ENCODE results near the gene SULT1A1. TPM values are rescaled to one million over a fixed set of nuclear protein-coding genes. Genes with fewer than 3 reads are reported as not detected.
"Not testable (repeated sequence)": the region's sequence is repeated elsewhere in the genome, so short reads cannot be mapped to it uniquely, and the experiment has no call there.

The SULT1A1 gene
- 1.6 and 2.5 TPM in 2 replicates for total RNA-seq

- no peak for DNase-seq (ENCODE audit: extremely low read depth, low read depth, low spot score)
Observed at GRCh38 chr16:28609631-28610594, at the start of gene SULT1A1. Gene SULT1A1, minus strand, starts transcription at chr16:28610044. Its CDS starts 1,189 bp downstream, at chr16:28608855.

- not testable (repeated sequence) for DNase-seq (ENCODE audit: extremely low read depth, low read depth, low spot score)
Observed at GRCh38 chr16:28639959-28640358, 30.1 kb upstream of the SULT1A1 start.

GRCh38 chr16:28638359-28638758 lies 28.5 kb upstream of the SULT1A1 start:
- not testable (repeated sequence) for DNase-seq (ENCODE audit: extremely low read depth, low read depth, low spot score)

- DNase-seq (ENCODE audit: extremely low read depth, low read depth, low spot score), result not testable (repeated sequence)
Observed at GRCh38 chr16:28637765-28638164, 27.9 kb upstream of the SULT1A1 start, which contains the start of gene NPIPB8. Gene NPIPB8, plus strand, starts transcription at chr16:28638065. Its CDS starts 296 bp downstream, at chr16:28638361.

DNA sequence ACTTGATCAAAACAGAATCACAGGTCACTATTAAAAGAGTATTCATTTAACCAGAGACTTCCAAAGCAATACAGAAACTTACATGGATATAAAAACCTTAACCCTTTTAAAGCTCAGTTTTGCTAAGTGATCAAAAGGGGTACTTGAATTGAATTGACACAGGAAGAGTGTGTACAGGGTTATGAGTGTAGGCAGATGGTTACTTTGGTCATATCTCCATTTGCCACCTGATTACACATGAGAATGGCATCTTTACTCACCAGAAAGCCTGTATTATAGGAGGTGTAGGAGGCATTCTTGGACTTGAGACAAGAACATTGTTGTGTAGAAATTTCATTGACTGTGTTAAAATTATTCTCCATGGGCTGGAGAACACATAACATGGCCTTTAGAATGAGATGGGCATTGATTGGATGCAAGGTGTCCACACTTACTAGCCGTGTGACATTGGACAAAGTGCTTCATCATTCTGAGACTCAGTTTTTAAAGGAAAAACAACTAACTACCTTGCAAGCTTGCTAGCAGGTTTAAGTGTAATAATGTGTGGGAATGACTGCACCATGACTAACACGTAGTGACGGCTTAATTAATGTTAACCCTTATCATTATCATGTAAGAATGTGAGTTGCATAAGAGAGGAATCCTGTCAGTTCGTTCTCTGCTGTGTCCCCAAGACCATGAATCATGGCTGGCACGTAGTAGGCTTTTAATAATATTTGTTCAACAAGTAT lies 26.4 kb upstream of the SULT1A1 start:
- not testable (repeated sequence) for DNase-seq (ENCODE audit: extremely low read depth, low read depth, low spot score)

- DNase-seq (ENCODE audit: extremely low read depth, low read depth, low spot score), result not testable (repeated sequence)
Observed at GRCh38 chr16:28630905-28631304, 21.1 kb upstream of the SULT1A1 start.

GRCh38 chr16:28623172-28623711 lies 13.4 kb upstream of the SULT1A1 start:
- no peak for DNase-seq (ENCODE audit: extremely low read depth, low read depth, low spot score)

- DNase-seq (ENCODE audit: extremely low read depth, low read depth, low spot score), result not testable (repeated sequence)
Observed at GRCh38 chr16:28622532-28623171, 12.8 kb upstream of the SULT1A1 start.

DNA sequence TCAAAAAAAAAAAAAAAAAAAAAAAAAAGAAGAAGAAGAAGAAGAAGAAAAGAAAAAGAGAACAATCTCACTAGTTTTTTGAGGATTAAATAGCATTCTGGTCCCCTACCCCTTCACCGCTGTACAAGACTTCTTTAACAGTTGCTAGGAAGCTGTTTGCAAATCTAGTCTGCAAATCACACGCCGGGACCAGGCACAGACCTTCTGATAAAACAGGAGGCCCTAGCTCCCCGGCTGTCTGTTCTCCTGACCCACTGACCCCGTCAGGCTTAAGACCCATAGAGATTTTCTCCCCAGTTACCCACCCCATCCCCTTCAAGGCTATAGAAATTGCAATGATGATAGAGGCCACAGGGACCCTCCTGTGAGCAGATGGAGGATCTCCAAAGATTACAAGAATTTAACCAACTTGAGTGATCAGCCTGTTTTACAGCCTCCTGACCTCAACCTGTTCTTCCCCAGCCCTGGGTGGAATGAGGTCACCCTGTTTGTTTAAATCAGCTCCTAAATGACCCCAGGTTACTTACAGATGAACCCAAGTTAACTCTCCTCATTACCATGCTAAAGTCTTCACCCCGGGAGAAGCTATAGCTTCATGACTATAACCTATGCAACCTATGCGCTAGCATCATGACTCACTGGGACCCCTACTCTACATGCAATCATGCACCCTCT lies 11.8 kb upstream of the SULT1A1 start:
- DNase-seq (ENCODE audit: extremely low read depth, low read depth, low spot score), result no peak

- DNase-seq (ENCODE audit: extremely low read depth, low read depth, low spot score), result not testable (repeated sequence)
Observed at GRCh38 chr16:28620316-28620715, 10.5 kb upstream of the SULT1A1 start.

DNA sequence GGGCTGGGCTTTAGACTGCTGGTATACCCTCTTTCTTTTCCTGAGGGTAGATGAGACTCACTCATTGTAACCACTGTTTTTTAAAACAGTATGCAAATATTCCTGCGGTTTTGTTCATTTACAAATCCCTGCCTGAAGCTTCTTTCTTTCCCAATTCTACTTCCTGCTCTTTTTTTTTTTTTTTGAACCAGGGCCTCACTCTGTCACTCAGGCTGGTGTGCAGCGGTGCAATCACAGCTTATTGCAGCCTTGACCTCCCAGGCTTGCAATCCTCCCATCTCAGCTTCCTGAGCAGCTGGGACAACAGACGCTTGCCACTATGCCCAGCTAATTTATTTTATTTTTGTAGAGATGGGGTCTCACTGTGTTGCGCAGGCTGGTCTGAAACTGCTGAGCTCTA lies 8.0 kb upstream of the SULT1A1 start:
- DNase-seq (ENCODE audit: extremely low read depth, low read depth, low spot score), result no peak

DNA sequence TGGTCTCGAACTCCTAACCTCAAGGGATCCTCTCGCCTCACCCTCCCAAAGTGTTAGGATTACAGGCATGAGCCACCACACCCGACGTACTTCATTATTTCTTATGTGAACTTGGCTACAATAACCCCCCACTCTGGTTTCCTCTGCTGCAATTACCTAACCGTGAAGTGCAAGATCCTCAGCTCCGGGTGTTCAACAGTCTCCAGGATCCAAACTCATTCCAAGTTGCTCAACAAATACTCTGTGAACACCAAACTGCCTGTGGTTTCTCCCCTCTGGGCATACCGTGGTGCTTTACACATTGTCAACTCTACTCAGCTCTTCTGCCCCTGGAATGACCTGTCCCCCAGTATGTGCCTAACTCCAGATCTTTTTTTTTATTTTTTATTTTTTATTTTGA lies 6.8 kb upstream of the SULT1A1 start:
- no peak for DNase-seq (ENCODE audit: extremely low read depth, low read depth, low spot score)

DNA sequence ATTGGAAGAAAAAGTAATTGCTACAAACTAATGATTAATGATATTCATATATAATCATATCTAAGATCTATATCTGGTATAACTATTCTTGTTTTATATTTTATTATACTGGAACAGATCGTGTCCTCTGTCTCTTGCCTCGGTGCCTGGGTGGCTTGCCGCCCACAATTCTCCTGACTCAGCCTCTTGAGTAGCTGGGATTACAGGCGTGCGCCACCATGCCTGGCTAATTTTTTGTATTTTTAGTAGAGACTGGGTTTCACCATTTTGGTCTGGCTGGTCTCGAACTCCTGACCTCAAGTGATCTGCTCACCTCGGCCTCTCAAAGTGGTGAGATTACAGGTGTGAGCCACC lies 6.4 kb upstream of the SULT1A1 start:
- DNase-seq (ENCODE audit: extremely low read depth, low read depth, low spot score), result not testable (repeated sequence)

GRCh38 chr16:28615486-28616223 lies 5.8 kb upstream of the SULT1A1 start:
- DNase-seq (ENCODE audit: extremely low read depth, low read depth, low spot score), result not testable (repeated sequence)

DNA sequence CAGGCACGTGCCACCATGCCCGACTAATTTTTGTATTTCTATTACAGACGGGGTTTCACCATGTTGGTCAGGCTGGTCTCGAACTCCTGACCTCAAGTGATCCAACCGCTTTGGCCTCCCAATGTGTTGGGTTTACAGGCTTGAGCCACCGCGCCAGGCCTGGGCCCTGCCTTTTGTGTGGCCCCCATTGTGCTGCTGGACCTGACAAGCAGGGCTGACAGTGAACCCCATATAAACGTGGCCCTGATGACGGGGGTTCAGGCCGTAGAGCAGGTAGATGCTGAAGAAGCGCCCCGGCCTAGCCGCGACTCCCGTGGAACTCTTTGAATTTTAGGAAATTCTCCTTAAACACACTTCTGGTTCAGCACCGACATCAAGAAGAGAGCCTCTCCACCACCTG lies 4.7 kb upstream of the SULT1A1 start:
- DNase-seq (ENCODE audit: extremely low read depth, low read depth, low spot score), result not testable (repeated sequence)

GRCh38 chr16:28613912-28614311 lies 4.1 kb upstream of the SULT1A1 start:
- DNase-seq (ENCODE audit: extremely low read depth, low read depth, low spot score), result not testable (repeated sequence)

- not testable (repeated sequence) for DNase-seq (ENCODE audit: extremely low read depth, low read depth, low spot score)
Observed at GRCh38 chr16:28612359-28613280, 2.8 kb upstream of the SULT1A1 start.

GRCh38 chr16:28610595-28611191 lies 849 bp upstream of the SULT1A1 start:
- no peak for DNase-seq (ENCODE audit: extremely low read depth, low read depth, low spot score)
